Fibroblast of mammary gland (primary cell): ENCODE data around the gene PA2G4.

Source experiments
- DNase-seq: peaks from one replicate; pipeline ENCODE4 v3.0.0-alpha.2; 2010; ENCODE audit warnings: low read depth
- H3K4me3 ChIP-seq: 2 replicates; pipeline ENCODE4 v1.5.1; 2011; ENCODE audit warnings: low read depth, mild to moderate bottlenecking, low read length, moderate library complexity; ENCODE audit not compliant: control insufficient read depth
- TF ChIP-seq, protein P1 (sequence below): conservative IDR thresholded peaks from 2 replicates; pipeline ENCODE4 v1.5.1; 2011; ENCODE audit warnings: low read depth, low read length, inconsistent platforms; ENCODE audit not compliant: control insufficient read depth, insufficient read depth

The PA2G4 gene

DNA sequence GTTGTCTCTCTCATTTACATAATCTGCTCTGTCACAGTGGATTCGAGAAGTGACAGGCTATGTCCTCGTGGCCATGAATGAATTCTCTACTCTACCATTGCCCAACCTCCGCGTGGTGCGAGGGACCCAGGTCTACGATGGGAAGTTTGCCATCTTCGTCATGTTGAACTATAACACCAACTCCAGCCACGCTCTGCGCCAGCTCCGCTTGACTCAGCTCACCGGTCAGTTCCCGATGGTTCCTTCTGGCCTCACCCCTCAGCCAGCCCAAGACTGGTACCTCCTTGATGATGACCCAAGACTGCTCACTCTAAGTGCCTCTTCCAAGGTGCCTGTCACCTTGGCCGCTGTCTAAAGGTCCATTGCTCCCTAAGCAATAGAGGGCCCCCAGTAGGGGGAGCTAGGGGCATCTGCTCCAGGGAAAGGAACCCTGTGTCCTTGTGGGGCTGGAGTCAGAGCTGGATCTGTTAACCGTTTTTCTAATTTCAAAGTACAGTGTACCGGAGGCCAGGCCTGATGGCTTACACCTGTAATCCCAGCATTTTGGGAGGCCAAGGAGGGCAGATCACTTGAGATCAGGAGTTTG lies 19.3 kb upstream of the PA2G4 start:
- peak; percentile 21 for DNase-seq
- no peak overlapping the region for H3K4me3 ChIP-seq
- TF ChIP-seq, protein P1, sequence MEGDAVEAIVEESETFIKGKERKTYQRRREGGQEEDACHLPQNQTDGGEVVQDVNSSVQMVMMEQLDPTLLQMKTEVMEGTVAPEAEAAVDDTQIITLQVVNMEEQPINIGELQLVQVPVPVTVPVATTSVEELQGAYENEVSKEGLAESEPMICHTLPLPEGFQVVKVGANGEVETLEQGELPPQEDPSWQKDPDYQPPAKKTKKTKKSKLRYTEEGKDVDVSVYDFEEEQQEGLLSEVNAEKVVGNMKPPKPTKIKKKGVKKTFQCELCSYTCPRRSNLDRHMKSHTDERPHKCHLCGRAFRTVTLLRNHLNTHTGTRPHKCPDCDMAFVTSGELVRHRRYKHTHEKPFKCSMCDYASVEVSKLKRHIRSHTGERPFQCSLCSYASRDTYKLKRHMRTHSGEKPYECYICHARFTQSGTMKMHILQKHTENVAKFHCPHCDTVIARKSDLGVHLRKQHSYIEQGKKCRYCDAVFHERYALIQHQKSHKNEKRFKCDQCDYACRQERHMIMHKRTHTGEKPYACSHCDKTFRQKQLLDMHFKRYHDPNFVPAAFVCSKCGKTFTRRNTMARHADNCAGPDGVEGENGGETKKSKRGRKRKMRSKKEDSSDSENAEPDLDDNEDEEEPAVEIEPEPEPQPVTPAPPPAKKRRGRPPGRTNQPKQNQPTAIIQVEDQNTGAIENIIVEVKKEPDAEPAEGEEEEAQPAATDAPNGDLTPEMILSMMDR, result peak; percentile 50

DNA sequence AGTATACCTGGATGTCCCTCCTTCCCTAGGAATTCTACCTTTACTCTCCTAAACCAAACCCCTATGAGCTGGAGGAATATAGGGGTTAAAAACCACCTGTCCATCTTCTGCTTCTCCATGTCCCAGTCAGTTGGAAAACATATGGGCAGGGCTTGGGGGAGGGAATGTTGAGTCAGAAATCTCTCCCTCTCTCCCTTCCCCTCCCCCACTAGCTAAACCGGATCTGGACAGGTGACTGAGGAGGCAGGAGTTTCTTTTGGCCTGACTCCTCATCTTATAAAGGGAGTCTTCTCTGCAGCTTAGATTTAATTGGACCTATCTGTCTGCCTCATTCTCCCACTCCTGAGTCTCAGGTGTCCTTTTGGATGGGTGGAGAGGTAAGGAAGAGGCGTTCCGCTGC lies 18.3 kb upstream of the PA2G4 start:
- H3K4me3 ChIP-seq, result no peak overlapping the region
- DNase-seq, result no peak
- TF ChIP-seq, protein P1, result no peak

DNA sequence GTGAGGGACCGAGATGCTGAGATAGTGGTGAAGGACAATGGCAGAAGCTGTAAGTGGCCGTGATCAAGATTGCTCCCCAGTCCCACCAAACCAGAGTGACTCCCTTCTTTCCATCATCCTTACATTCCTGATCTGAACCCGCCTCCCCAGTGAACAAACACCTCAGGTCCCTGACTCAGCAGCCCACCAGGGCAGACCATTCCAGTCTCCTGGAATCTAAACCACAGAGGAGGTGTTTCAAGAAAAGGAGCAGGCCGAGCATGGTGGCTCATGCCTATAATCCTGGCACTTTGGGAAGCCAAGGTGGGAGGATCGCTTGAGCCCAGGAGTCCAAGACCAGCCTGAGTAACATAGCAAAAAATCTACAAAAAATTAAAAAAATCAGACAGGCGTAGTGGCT lies 17.8 kb upstream of the PA2G4 start:
- no peak overlapping the region for H3K4me3 ChIP-seq
- DNase-seq, result no peak
- TF ChIP-seq, protein P1, result no peak

DNA sequence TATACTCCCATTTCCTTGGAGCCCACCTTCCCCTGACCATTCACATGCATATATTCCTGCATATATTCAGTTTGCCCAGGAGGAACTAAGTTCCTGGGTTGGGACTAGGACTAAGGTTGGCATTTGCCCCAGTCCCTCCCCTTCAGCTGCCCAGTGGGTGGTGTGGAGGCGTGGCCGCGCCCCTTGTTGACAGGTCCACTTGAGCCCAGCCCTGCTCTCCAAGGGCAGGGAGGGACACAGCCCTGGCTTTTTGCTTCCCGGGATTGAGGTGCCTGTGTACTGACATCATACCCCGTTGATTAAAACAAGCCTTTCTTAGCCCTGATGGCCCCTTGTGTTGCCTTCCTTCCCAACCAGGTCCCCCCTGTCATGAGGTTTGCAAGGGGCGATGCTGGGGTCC lies 17.1 kb upstream of the PA2G4 start:
- no peak overlapping the region for H3K4me3 ChIP-seq
- TF ChIP-seq, protein P1, result no peak
- DNase-seq, result peak; percentile 41

DNA sequence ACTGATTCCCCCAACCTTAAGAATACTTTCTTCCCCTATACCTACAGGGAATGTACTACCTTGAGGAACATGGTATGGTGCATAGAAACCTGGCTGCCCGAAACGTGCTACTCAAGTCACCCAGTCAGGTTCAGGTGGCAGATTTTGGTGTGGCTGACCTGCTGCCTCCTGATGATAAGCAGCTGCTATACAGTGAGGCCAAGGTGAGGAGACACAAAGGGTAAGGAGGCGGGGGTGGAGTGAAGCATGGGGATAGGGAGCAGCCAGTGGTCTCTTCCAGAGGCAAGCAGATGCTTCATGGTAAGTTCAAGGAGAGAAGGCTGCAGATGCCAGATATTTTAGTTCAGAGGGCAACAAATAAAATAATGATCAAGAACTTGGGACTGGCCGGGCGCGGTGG lies 6.6 kb upstream of the PA2G4 start:
- TF ChIP-seq, protein P1, result no peak
- no peak for DNase-seq
- H3K4me3 ChIP-seq, result no peak overlapping the region

DNA sequence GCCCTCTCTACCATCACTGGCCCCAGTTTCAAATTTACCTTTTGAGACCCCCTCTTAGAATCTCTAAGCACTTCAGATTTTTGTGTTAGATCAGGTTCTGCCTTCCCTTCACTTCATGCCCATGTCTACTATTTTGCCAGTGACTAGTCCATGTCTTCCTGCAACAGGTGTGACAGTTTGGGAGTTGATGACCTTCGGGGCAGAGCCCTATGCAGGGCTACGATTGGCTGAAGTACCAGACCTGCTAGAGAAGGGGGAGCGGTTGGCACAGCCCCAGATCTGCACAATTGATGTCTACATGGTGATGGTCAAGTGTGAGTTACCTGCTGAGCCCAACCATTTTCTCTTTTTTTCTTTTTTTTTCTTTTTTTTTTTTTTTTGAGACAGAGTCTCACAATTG lies 5.8 kb upstream of the PA2G4 start:
- H3K4me3 ChIP-seq, result no peak overlapping the region
- no peak for DNase-seq
- TF ChIP-seq, protein P1, result no peak

DNA sequence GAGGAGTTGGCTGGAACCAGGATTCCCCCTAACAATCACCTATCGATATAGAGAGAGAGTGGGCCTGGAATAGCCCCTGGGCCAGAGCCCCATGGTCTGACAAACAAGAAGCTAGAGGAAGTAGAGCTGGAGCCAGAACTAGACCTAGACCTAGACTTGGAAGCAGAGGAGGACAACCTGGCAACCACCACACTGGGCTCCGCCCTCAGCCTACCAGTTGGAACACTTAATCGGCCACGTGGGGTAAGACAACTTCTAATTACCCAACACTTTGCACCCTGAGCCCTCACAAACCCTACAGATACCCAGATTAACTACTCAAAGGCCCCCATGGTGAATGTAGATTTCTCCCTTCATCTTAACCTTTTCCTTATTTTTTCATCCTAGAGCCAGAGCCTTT lies 4.6 kb upstream of the PA2G4 start:
- no peak overlapping the region for H3K4me3 ChIP-seq
- TF ChIP-seq, protein P1, result no peak
- DNase-seq, result no peak
